NCI-H128 (cell line): ENCODE measurements around the gene CFAP97D2.
"Not testable (repeated sequence)": the region's sequence is repeated elsewhere in the genome, so short reads cannot be mapped to it uniquely, and the experiment has no call there.

Source experiments
- DNase-seq: peaks from one replicate; lab custom pipeline; 2025; ENCODE audit not compliant: unreplicated experiment; lab: John Stamatoyannopoulos, UW

CFAP97D2 gene

DNA sequence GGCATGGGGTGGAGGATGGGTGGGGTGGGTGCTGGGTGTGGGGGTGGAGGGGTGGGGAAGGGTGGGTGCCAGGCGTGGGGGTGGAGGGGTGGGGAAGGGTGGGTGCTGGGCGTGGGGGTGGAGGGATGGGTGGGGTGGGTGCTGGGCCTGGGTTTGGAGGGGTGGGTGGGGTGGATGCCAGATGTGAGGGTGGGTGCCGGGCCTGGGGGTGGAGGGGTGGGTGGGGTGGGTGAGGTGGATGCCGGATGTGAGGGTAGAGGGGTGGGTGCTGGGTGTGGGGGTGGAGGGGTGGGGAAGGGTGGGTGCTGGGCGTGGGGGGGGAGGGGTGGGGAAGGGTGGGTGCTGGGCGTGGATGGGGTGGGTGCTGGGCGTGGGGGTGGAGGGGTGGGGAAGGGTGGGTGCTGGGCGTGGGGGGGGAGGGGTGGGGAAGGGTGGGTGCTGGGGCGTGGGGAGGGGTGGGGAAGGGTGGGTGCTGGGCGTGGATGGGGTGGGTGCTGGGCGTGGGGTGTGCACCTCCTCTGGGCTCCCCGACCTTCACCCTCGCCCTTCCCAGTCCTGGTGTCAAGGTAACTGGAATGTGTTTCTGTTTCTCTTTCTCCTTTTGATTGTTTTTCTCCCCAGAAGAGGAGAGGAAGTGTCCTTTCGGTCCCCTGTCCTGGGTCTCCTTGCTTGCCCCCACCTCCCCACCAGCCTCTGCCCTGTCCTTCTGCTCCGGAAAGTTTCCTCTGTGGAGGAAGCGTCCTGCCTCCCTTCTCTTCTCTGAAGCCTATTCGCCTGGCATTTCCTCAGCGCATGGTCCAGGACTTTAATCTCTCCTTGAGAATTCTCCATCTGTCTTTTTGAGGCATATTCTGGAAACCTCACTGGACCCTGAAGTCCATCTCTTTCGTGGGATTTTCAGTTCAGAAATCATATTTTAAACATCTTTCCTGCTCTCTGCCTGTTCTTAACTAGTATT lies 22.9 kb upstream of the CFAP97D2 start:
- DNase-seq, result no peak

DNA sequence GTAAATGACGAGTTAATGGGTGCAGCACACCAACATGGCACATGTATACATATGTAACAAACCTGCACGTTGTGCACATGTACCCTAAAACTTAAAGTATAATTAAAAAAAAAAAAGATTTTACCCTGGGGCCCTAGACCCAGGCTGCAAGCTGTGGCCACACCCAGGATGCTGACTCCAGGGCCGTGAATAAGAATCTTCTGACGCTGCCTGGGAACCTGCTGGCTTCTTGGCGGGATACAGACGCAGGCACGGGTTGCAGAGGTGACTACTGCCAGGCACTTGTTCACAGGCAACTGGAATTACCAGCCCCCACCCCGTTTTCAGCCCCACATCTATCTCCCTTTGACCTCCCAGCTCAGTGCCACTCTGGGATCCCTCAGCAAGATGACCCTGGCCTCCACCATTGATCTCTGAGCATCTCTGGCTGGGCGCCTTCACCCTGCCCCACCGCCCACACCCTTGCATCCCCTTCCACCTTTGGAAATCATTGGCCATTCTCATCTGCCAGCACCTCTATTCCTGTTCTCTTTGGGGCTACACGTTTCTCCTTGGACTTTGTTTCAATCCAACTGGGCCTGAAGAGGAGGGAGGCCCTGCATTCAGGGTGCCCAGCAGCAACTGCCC lies 21.1 kb upstream of the CFAP97D2 start:
- no peak for DNase-seq

DNA sequence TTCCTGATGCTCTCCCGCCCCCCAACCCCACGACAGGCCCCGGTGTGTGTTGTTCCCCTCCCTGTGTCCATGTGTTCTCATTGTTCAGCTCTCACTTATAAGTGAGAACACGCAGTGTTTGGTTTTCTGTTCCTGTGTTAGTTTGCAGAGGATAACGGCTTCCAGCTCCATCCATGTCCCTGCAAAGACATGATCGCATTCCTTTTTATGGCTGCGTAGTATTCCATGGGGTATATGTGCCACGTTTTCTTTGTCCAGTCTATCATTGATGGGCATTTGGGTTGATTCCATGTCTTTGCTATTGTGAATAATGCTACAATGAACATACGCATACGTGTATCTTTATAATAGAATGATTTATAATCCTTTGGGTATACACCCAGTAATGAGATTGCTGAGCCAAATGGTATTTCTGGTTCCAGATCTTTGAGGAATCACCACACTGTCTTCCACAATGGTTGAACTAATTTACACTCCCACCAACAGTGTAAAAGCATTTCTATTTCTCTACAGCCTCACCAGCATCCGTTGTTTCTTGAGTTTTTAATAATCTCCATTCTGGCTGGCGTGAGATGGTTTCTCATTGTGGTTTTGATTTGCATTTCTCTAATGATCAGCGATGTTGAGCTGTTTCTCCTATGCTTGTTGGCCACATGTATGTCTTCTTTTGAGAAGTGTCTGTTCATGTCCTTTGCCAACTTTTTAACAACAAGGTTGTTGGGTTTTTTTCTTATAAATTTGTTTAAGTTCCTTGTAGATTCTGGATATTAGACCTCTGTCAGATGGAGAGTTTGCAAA lies 20.0 kb upstream of the CFAP97D2 start:
- not testable (repeated sequence) for DNase-seq

DNA sequence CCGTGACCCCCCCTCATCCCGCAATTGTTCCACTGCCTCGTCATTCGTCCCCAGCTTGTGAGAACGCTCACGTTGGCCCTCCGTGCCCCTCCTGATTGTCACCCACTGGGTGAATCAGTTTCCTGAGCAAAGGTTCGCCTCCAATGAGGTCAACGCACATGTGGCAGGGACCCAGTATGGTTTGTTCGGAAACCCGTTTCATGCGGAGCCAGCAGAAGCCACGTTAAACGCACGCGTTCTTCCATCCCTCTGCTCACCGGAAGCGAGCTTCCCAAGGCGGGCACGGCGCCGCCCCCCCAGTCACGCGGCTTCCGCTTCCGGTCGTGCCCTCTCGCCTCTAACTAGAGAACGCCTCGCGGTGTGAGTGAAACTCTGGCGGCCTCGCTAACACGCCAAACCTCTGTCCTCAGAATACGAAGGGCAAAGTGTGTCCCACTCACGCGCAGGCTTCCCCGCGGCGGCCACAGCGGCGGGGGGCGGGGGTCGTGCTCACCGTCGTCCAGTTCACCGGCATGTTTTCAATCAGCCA lies 18.0 kb upstream of the CFAP97D2 start:
- no peak for DNase-seq

DNA sequence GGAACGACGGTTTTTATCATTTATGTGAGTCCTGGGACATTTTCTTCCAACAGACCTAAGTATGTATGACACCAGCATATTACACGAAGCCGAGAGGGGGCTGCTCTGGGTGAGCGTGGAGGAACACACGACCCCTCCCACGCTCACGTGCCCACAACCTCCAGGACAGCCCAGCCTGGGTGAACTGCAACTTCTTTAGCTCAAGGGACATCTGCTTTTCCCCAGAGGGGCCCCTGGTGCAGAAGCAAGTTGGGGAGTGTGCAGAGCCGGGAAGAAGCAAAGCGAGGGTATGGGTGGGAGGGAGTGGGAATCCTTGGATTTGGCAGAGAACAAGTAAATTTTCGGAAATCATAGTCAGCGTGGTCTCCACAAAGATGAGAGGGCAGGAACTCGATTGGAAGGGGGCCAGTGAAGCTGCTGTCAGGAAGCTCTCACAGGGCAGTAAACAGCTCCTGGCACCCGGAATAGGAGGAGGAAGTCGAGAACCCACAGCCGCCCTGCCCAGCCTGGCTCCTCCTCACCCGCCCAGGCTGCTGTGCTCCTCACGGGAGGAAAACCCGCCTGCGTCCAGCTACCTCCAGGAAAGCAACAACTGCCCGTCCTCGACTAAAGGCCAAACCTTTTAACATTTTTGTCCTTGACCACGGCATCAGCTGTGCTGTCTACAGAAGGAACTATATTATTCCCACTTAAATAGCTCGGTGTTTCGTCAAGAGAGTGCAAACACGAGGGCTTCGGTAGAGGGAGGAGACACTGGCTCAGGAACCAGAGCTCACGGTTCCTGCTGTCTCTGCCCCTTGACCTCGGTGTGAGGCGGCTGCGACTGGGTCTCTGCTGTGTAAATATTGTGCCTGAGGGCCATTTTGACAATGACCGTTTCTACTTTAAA lies 17.2 kb upstream of the CFAP97D2 start:
- no peak for DNase-seq

DNA sequence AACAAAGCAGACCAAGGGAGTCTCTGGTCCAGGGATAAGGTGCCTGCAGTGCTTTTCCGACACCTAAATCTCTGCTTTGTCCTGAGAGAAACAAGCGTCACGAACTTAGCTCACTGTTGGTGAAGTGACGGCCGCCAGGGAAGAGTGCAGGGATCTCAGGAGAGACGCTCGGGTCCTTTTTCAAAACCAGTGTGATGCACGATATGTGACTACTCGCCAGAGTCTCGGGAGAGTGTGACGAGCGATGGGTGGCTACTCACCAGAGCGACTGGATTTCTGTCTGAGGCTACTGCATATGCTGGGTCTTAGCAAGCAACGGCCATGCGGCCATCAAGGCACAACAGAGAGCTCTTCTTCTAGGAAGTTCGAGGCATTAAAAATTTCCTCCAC lies 16.5 kb upstream of the CFAP97D2 start:
- no peak for DNase-seq

DNA sequence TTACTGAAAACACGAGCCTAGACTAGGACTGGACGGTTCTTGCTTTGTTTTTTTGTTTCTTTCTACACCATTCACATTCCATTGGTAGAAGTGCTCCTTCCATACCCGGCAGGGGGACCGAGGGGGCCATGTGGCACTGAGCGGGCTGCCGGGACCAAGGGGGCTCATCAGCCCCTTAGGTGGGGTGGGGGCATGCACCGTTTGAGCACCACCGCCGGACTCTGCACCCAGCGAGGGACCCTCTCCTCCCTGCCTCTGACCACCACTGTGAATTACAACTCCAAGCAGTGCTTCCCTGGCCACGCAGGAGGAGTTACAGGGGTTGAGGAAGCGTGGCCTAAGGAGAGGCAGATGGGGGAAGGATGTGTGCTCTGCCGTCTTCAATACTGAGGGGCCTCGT lies 15.0 kb upstream of the CFAP97D2 start:
- no peak for DNase-seq

DNA sequence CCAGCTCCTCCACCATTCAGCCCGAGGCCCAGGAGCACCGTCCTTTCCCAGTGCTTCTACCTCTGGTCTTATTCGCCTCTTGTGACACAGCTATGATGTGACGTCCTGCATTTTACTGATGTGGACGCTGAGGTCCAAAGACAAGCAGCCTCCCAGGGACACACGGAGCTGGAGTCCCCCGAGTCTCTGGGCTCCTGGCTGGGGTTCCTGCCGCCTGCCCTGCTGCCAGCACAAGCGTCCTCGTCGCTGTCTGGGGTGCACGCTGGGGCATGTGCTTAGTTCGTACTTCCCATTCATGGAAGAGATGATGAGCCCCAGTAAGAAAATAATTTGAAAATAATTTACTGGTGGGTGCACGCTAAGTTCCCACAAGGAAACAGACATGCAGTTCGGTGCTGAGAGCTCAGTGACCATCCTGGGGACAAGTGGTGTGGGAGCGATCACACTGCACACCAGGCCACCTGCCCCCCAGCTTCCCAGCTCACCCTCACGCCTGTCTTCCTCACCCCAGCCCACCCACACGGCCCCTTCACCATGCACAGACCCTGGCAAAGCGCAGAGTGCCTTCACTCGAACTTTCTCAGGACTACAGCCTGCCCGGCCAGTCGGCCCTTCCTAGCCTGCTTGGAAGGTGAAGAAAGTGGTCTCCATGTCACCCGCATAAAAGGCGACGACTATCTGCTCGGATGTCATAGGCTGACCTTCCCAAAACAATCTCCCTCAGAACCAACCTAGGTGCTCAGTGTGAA lies 14.2 kb upstream of the CFAP97D2 start:
- no peak for DNase-seq

DNA sequence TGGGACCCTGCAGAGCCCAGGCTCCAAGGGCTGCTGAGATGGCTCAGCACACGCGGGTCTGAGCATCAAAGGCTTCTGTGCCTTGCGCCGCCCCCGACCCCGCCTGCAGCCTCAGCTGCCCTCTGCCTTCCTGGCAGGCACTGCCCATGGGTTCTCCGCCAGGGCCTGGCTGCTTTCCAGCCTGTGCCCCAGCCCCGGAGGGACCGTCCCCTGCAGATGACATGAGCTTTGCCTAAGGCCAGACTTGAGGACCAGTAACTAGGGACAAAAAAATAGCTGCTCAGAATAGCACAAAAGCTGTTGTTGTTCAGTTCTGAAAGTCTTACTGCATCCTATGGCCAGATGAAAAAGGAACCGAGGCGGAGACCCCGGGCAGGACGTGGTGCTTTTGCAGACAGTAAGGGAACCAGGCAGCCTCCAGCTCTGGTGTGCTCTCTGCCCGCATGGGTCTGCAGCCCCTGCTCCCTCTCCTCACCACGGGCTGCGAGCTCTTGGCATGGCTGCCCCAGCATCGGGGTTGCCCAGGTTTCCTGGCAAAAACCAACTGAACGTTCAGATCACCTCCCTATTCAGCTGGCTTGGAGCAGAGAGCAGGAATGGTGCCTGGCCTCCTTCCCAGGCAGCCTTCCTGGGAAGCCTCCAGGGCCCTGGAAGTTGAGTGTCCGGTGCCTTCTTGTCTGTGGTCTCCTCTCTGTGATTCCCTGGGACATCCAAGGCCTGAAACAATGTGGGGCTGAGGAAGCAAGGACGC lies 12.5 kb upstream of the CFAP97D2 start:
- DNase-seq, result no peak

DNA sequence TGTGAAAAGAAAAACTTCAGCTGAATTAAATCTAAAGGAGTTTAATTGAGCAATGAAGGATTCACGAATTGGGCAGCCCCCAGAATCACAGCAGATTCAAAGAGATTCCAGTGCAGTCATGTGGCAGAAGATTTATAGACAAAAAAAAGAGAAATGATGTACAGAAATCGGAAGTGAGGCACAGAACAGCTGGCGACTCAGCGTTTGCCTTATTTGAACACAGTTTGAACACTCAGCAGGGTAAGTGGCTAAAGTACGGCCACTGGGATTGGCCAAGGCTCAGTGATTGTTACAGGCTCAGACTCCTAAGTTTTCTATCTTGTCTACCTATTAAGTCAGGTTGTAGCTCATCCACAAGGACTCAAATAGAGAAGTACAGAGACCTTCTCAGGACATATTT lies 11.6 kb upstream of the CFAP97D2 start:
- DNase-seq, result no peak

DNA sequence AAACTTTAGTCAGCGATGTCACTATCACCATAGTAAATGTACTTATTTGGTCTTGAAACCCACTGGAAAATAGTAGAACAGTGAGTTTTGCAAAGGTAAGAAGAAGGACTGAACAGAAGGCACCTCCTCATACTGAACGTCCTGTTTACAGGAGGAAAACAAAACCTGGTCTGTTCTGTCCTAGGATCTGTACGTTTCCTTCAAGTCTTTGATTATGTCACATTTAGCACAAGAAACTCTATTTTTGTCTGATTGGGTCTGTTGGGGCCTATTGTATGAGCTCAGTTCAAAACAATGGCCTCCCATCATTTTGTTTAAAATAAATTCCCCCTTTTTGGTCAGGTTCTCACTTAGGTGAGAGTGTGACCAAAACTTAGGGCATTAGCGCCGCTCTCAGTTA lies 11.2 kb upstream of the CFAP97D2 start:
- no peak for DNase-seq

DNA sequence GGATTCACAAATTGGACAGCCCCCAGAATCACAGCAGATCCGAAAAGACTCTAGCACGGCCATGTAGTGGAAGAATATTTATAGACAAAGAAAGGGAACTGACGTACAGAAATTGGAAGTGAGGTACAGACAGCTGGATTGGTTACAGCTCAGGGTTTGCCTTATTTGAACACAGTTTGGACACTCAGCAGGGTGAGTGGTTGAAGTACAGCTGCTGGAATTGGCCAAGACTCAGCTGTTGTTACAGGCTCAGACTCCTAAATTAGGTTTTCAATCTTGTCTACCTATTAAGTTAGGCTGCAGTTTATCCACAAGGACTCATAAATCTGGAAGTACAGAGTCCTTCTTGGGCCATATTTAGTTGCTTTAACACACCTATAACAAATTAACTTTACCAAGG lies 5.8 kb upstream of the CFAP97D2 start:
- DNase-seq, result no peak

DNA sequence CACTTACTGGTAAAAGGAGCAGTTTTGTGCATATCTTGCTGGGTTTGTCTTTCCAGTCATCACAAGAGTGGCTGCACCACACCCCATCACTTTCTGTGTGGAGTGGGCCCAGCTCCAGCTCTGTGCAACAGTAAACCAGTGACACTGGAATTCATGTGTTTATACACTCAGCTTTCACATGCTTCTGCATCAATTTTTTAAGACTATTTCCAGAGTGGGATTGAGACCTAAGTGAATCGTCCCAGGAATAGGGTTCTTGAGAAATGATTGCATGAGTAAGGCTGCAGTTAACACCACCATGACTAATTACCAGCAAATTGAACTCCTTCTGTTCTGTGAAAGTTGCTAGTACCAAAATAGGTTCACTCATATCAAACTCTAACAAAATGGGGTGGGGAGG lies 5.3 kb upstream of the CFAP97D2 start:
- no peak for DNase-seq

DNA sequence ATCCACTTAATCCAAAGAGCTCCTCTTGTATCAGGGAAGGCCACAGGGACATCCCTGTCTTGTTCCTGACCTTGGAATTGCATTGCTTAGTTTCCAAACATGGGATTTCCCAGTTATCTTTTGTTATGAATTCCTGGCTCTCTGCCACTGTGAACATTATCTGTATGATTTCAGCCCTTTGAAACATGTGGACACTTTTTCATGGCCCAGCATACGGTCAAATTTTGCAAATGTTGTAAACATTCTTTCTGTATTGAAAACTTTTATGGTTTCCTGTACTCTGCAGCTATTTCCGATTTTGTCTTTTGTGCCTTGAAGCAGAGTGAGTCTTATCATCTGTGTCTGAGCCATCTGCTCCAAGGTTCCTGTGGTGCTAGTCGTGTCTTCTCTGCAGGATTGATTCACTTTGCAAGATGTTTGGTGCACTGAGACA lies 4.5 kb upstream of the CFAP97D2 start:
- DNase-seq, result no peak

DNA sequence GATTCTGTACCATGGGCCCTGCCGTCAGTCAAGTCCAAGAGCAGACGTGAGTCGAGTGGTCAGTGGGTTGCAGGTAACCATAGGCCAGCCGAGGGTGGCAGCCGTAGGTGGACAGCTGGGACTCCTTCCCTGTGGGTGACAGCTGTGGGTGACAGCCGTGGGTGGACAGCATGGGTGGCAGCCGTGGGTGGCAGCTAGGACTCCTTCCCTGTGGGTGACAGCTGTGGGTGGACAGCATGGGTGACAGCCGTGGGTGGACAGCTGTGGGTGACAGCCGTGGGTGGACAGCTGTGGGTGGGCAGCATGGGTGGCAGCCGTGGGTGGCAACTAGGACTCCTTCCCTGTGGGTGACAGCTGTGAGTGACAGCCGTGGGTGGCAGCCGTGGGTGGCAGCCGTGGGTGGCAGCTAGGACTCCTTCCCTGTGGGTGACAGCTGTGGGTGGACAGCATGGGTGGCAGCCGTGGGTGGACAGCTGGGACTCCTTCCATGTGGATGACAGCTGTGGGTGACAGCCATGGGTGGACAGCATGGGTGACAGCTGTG lies 2.6 kb upstream of the CFAP97D2 start:
- DNase-seq, result not testable (repeated sequence)

DNA sequence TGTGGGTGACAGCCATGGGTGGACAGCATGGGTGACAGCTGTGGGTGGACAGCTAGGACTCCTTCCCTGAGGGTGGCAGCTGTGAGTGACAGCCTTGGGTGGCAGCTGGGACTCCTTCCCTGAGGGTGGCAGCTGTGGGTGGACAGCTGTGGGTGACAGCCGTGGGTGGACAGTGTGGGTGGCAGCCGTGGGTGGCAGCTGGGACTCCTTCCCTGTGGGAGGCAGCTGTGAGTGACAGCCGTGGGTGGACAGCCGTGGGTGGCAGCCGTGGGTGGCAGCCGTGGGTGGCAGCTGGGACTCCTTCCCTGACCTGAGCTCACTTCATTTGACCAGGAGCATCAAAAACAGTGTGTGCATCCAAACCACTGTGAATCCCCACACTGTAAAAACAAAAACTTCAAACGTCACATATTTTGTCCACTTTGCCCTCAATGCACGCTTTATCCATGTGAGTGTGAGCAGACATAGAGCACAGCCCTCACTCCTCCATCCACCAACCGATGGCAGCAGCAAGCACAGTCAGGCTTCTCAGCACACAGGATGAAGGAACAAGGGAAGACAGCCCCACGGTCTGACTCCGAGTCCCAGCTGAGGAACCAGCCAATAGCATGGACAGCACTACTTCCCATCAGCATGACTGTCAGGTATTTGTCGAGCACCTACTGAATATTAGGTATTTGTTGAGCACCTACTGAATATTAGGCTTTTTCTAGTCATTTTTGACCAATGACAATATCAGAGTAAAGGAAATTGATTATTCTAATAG lies 1.6 kb upstream of the CFAP97D2 start:
- no peak for DNase-seq

DNA sequence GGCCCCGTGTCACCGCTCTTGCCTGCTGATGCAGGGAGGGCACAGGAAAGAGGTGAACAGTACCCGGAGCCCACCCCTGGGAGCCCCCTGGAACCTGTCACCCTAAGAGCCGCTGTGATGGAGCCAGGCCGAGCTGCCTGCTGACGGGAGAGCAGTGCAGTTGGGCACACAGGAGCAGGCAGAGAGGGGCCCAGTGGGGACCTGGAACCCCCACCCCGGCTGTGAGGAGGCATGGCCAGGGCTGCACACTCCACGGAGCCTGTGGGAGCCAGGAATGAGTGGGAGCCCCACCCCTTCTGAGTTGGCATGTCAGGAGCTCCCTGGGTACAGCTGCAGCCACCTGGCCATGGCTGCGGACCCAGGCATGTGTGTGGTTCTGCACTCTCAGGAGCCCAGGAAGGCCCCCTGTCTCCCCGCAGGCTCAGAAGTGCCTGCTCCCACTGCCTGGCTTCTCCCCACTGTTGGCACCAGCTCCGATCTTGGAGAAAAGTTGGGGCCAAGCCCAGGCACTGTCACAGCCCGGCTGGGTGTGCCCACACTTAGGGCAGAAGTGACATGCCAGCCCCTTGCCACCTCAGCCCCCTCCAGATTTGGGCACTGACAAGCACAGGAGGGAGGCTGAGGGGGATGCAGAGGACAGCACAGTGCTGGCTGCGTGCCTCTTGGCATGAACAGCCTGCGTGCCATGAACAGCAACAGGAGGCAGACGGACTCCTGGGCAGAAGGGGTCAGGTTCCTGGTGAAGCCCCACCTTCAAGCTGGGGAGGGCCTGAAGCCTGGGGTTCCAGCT lies 6.3 kb downstream of the CFAP97D2 start:
- DNase-seq, result no peak
